Gastrocnemius medialis (tissue), 4 donors: ENCODE results near the gene LSG1.

ENCODE experiments used
- CTCF ChIP-seq, 5 experiments: fragments of 450-650 bp in 3 of 5; fragments of 200-600 bp in 2 of 5; sonication (generic) in 2 of 5; IDR thresholded peaks in 4 of 5; conservative IDR thresholded peaks in 1 of 5; 1 replicate in 4 of 5; 2 replicates in 1 of 5; pipeline ENCODE4 v1.5.1; 2016 to 2019; ENCODE audit warnings: antibody characterized with exemption in 5 of 5, mild to moderate bottlenecking in 3 of 5, moderate library complexity in 3 of 5
- POLR2A ChIP-seq, 2 donors: fragments of 450-650 bp; IDR thresholded peaks; one replicate each; pipeline ENCODE4 v1.6.1; 2017; ENCODE audit warnings: antibody characterized with exemption in 2 of 2, mild to moderate bottlenecking in 2 of 2, moderate library complexity in 2 of 2

GRCh38 chr3:194671511-194671899 lies 486 bp downstream of the LSG1 start:
- peak; percentile 18 to 53 (median 50) for TF ChIP-seq CTCF (IDR thresholded peaks at IDR 0.05 in 4 of 5, conservative IDR thresholded peaks at IDR 0.05 in 1 of 5)
- TF ChIP-seq POLR2A (IDR thresholded peaks at IDR 0.05): no peak
